ENCODE results near the gene SOX6.

Gene SOX6

DNA sequence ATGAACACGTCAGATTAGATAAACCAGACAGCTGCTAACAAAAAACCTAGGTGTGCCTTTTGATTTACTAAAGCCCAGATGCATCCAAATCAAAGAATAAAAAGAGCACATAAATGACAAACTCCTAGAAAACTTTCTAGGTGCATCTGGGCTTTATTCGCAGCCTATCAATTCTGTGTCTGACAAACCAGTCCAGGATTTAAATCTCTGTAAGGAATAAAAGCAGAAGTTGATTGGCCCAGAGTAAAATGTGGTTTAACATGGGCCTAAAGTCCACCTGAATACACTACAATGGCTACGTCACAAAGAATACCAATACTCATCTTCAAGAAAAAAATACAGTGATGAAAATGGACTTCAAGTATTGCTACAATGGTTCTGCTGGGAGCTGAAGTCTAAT, 66.8 kb downstream of the SOX6 start:
- no peaks in the 10 kb centered on the region for H3K27me3 Mint-ChIP-seq (ENCODE audit: low read depth)
- no peak overlapping the region for H3K27ac Mint-ChIP-seq
- H3K9me3 Mint-ChIP-seq: no peaks in the 10 kb centered on the region
- TF ChIP-seq, protein P1, sequence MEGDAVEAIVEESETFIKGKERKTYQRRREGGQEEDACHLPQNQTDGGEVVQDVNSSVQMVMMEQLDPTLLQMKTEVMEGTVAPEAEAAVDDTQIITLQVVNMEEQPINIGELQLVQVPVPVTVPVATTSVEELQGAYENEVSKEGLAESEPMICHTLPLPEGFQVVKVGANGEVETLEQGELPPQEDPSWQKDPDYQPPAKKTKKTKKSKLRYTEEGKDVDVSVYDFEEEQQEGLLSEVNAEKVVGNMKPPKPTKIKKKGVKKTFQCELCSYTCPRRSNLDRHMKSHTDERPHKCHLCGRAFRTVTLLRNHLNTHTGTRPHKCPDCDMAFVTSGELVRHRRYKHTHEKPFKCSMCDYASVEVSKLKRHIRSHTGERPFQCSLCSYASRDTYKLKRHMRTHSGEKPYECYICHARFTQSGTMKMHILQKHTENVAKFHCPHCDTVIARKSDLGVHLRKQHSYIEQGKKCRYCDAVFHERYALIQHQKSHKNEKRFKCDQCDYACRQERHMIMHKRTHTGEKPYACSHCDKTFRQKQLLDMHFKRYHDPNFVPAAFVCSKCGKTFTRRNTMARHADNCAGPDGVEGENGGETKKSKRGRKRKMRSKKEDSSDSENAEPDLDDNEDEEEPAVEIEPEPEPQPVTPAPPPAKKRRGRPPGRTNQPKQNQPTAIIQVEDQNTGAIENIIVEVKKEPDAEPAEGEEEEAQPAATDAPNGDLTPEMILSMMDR (IDR thresholded peaks at IDR 0.05; ENCODE audit: unreplicated experiment in 3 of 3): no peak
- no peak overlapping the region for H3K4me3 Mint-ChIP-seq
- H3K36me3 Mint-ChIP-seq (ENCODE audit: low read depth): no peaks in the 10 kb centered on the region
- peaks cover 29% of the 10 kb centered on the region for H3K4me1 Mint-ChIP-seq

DNA sequence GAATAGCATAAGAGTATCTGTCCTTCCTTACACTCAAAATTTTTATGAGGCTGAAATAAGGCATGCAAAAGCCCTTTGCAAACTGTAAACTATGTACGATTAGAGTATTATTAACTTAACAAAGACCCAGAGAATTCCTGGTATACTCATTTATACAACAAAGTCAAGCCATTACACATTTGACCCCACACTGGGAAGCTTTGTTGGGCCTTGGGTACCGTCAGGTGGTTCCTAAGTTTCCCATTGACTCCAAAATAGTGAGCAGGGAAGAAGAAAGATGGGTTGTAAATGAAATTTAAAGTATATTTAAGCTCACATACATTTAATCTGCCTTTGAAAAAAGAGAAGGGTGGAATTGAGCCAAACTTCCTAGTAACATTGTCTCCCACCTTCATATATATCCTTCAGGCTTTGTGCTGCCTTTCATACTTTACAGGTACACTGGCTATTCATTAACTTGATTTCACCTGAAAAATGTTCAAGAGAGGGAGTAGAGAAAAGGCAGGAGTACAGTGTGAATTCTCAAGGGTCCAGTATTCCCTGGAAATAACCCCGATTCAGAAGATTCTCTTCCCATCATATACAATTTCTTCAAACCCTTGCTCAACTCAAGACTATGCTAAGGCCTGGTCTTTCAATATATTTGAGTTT, 68.6 kb downstream of the SOX6 start:
- H3K36me3 Mint-ChIP-seq (ENCODE audit: low read depth): no peaks in the 10 kb centered on the region
- H3K9me3 Mint-ChIP-seq: no peaks in the 10 kb centered on the region
- peak overlapping the region; percentile 70 to 95 (median 76) for H3K27ac Mint-ChIP-seq
- H3K4me1 Mint-ChIP-seq: peaks cover 17% of the 10 kb centered on the region
- H3K27me3 Mint-ChIP-seq (ENCODE audit: low read depth): no peaks in the 10 kb centered on the region
- TF ChIP-seq, protein P1 (IDR thresholded peaks at IDR 0.05; ENCODE audit: unreplicated experiment in 3 of 3): no peak
- H3K4me3 Mint-ChIP-seq: no peak overlapping the region

DNA sequence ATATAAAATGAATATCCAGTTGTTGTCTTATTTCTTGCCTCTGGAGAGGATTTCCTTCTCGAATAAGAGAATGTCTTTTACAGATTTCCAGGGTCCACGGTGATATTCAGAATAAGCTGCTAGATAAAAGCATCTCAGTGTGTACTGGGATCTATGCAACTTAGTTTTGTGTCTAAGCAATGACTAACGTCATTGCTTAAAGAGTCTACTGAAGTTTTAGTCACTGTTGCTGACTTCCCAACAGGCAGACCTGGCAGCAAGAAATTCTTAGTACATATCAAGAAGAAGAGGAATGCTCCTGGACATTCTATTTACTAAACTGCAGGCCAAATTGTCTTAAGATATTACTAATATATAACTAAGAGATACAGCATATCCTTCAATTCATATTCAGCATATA, 70.3 kb downstream of the SOX6 start:
- TF ChIP-seq, protein P1 (IDR thresholded peaks at IDR 0.05; ENCODE audit: unreplicated experiment in 3 of 3): no peak
- Mint-ChIP-seq H3K9me3 (no peaks in the 10 kb centered on the region), H3K4me1 (peaks cover 5% of the 10 kb centered on the region), H3K27me3 (ENCODE audit: low read depth) (no peaks in the 10 kb centered on the region), H3K4me3 (no peak overlapping the region), H3K27ac (peak overlapping the region in 1 of 3 experiments; percentile 71), H3K36me3 (ENCODE audit: low read depth) (no peaks in the 10 kb centered on the region)

DNA sequence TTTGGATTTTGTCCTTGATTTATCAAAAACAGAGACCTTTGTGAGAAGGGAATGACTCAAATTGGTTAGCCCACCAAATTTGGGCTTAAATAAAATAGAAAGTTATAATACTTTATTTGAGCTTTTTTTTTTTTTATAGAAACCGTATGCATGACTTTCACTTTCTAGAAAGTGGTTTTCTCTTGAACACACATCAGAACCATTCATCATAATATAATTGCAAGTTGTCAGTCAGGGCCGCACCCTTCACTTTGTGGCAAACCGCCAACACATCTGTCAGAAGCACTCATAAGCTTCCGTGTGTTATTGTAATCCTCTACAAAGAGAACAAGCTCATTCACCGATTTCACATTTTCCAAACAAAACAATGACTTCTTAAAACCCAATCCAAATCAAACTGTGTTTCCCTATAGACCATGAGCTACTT, 76.1 kb downstream of the SOX6 start:
- Mint-ChIP-seq H3K36me3 (ENCODE audit: low read depth) (no peaks in the 10 kb centered on the region), H3K4me3 (no peak overlapping the region), H3K9me3 (no peaks in the 10 kb centered on the region), H3K4me1 (no peaks in the 10 kb centered on the region), H3K27ac (no peak overlapping the region), H3K27me3 (ENCODE audit: low read depth) (no peaks in the 10 kb centered on the region)
- TF ChIP-seq, protein P1 (IDR thresholded peaks at IDR 0.05; ENCODE audit: unreplicated experiment in 3 of 3): no peak

DNA sequence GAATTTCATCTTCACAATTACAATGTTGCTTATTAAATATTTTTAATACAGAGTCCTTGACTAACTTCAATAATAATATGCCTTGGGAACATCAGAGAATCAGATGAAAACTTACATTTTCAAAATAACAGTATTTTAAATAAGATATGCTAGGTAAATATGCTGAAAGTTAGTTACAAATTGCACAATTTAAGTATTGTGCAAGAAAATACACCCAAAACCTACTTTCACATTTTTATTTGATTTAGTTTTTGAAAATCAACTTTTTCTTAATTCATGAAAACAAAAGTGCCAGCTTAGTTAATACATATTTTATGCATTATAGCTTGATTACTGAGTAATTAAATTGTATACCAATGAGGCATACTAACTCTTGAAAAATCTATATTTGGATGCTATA, 76.8 kb downstream of the SOX6 start:
- Mint-ChIP-seq H3K36me3 (ENCODE audit: low read depth) (no peaks in the 10 kb centered on the region), H3K27me3 (ENCODE audit: low read depth) (no peaks in the 10 kb centered on the region), H3K4me3 (no peak overlapping the region), H3K9me3 (no peaks in the 10 kb centered on the region), H3K27ac (no peak overlapping the region), H3K4me1 (no peaks in the 10 kb centered on the region)
- TF ChIP-seq, protein P1 (IDR thresholded peaks at IDR 0.05; ENCODE audit: unreplicated experiment in 3 of 3): no peak

DNA sequence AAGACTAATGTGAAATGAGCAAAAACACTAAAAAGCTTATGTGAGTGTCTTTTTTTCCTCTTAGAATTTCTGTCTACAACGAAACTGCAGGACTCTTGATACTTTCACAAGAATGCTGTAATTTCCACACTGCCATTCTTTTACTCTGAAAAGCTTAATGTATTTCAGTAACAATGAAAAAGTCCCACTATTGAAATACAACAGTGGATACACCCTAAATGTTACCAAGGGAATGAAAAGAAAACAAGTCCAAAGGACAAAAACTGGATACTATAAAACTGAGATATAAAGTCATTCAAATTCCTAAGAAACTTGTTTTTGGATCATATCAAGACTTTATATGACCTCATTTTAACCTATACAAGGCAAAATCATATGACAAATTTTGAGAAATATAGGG, 77.4 kb downstream of the SOX6 start:
- TF ChIP-seq, protein P1 (IDR thresholded peaks at IDR 0.05; ENCODE audit: unreplicated experiment in 3 of 3): no peak
- Mint-ChIP-seq H3K4me3 (no peak overlapping the region), H3K4me1 (no peaks in the 10 kb centered on the region), H3K9me3 (no peaks in the 10 kb centered on the region), H3K36me3 (ENCODE audit: low read depth) (no peaks in the 10 kb centered on the region), H3K27me3 (ENCODE audit: low read depth) (no peaks in the 10 kb centered on the region), H3K27ac (no peak overlapping the region)
